T-helper 22 cell (primary cell): Measurements from ENCODE around the gene MACROD2.

Experiments used
- DNase-seq: peaks from one replicate; pipeline ENCODE4 v3.0.0-alpha.2; 2020; ENCODE audit warnings: low read depth

Gene MACROD2

DNA sequence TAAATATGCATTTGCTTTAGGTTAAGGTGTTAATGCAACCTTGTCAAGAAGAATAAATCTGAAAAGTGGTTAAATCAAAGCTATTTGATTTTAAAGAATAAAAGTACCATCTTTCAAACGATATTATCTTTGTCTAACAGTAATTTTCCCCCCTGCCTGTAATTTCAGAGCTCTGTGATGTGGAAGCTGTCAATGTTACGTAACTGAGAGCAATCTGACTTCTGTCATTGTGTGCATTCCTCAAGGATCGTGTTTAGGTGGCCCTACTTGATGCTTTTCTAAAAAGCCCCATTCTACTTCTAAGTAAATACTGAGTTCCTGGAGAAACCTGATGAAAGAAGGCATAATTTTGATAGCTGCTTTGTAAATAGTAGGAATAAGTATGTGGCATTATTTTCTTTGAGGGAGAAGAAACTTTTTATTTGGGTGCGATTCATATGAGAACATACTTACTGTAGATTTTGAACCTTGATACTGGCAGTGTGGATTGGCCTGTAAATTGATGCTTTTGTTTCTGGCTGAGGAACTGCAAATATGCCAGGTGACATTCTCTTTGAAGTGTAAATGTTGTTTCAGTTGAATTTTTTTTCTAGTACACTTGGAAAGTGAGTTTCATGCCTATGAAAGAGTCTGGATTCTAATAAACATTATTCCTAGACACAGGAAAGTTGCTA lies 871.7 kb downstream of the MACROD2 start:
- DNase-seq, result no peak

DNA sequence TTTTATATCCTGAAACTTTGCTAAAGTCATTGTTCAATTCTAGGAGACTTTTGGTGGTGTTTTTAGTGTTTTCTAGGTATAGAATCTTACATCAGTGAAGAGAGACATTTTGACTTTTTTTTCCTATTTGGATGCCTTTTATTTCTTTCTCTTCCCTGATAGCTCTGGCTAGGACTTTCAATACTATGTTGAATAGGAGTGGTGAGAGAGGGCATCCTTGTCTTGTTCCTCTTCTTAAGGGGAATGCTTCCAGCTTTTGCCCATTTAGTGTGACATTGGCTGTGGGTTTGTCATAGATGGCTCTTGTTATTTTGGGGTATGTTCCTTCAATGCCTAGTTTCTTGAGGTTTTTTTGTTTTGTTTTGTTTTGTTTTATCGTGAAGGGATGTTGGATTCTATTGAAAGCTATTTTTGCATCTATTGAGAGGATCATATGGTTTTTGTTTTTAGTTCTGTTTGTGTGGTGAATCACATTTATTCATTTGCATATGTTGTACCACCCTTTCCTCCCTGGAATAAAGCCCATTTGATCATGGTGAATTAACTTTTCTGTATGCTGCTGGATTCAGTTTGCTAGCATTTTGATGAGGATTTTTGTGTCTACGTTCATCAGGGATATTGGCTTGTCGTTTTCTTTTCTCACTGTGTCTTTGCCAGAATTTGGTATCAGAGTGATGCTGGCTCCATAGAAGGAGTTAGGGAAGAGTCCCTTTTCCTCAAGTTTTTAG lies 882.1 kb downstream of the MACROD2 start:
- DNase-seq, result no peak

DNA sequence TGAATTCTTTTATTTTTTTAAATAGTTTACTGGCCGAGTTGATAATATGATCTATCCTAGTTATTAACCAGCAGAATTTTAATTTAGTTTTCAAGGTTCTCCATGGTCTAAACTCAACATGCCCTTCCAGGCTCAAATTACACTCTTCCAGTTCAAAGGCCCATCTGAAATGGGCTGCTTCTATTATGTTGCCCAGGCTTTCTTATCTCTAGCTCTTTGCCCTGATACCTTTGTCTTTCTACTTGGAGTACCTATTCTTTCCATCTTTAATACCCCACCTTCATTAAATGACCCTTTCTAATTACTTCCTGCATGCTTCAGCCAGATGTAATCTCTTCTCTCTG lies 883.3 kb downstream of the MACROD2 start:
- DNase-seq, result no peak

GRCh38 chr20:14879020-14879697 lies 883.8 kb downstream of the MACROD2 start:
- no peak for DNase-seq

- no peak for DNase-seq
Observed at GRCh38 chr20:14879839-14880238, 884.5 kb downstream of the MACROD2 start.

DNA sequence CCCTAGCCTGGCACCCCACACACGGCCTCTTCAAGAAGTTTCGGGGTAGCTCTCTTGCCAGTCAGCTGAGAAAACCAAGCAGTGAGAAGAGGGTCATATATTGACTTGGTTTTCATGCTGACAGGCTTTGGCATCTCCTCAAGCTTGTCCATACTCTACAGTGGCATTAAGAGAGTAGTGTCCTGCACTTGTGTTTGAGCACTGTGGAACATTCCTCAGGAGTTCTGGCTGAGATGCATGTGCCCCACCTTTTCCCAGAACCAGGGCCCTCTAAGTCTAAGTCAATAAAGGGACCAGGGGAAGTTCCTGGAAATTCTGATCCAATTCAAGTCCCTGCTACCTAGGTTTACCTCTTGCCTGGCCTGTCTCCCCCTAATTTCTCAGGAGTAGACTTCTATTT lies 886.2 kb downstream of the MACROD2 start:
- DNase-seq, result no peak

GRCh38 chr20:14882157-14882556 lies 886.8 kb downstream of the MACROD2 start:
- DNase-seq, result no peak

DNA sequence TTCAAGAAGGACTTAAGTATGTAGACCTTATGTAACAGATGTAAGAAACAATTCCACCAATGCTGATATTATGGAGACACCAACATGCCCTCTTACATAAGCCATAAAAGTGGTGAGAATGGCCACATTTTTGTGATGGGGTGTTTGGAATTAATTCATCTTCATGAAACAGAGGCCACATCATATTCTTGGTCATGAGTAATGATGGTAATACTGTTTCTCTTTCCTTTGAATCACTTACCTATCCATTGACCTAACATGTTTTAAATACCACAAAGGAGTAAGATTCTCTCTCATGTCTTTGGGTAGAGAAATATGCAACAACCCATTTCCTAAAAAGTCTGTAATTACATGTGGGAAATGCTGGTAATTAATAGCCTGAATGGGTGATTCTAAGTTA lies 887.5 kb downstream of the MACROD2 start:
- no peak for DNase-seq

DNA sequence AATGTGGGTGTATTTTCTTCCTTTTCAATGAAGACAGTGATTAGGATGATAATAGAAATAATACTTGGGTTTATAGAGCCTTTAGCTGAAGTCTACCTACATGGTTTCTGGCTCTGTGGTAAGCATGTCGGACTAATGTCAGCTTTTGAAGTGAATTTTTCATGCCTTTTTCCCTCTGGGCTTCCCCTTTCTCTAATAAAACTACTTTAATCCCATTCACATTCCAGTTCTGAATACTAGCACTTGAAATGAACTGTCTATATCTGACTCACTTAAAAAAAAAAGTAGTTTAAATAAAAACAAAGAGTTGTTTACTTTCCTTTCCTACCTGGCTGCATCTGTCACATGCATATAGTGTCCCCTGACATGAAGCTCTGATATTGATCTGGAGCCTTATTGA lies 888.0 kb downstream of the MACROD2 start:
- DNase-seq, result no peak

DNA sequence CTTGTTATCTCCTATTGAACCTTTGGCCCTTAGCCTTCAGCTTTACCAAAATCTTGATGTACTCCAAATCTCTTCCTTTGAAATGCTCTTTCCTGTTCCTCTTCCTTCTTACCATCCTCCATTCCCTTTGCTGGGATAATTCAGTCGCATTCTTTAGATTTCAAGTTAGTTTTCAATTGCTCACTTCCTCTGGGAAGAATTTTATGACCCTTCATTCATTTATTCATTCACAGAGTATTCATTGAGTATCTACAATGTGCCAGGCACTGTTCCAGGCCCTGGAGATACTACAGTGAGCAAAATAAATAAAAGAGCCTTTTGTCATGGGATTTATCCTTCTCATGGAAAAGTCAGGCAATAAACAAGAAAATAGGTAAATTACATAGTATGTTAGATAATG lies 890.3 kb downstream of the MACROD2 start:
- no peak for DNase-seq

DNA sequence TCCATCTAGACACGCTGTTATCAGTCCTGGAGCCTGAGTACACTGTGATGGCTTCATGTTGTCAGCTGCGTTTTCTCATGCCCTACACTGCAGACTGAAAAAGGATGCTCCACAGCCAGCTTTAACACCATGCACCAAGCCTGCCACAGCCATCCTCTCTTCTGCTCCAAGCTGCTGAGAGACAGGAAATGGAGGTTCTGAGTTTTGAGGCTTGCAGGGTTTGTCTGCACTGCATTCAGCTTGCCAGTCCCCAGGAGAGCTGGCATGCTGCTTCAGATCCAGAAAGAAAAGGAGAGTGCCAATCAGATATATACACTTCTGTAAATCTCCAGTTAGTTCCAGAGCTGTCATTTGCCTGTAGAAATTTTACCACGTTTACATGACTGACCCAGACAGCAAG lies 892.8 kb downstream of the MACROD2 start:
- DNase-seq, result no peak

- DNase-seq, result no peak
Observed at GRCh38 chr20:14889496-14890255, 894.4 kb downstream of the MACROD2 start.

DNA sequence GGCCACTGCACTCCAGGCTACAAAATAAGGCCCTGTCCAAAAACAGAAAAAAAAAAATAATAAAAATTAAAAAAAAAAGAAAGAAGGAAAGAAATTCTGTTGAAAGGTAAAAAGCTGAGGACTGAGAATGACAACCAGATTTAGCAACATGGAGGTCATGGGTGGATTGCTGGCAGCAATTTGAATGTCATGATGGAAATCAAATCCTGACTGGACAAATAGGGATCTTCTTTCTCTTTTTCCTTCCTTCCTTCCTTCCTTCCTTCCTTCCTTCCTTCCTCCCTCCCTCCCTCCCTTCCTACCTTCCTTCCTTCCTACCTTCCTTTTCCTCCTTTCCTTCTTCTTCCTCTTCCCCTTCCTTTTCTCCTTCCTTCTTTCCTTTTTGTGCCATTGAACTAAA lies 895.4 kb downstream of the MACROD2 start:
- DNase-seq, result no peak

- no peak for DNase-seq
Observed at GRCh38 chr20:14892782-14893181, 897.5 kb downstream of the MACROD2 start.

GRCh38 chr20:14896569-14896968 lies 901.3 kb downstream of the MACROD2 start:
- no peak for DNase-seq

DNA sequence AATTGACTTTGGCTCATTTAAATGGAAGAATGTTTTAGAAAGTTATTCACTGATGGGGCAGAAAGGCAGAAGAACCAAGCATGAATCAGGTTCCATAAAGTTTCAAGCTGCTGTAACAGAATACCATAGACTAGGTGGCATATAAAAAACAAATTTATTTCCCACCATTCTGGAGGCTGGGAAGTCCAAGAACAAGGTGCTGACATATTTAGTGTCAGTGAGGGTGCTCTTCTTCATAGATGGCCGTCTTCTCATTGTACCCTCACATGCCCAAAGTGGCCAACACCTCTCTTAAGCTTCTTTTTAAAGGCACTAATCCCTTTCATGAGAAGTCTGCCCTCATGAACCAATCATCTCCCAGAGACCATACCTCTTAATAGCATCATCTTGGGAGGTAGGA lies 902.3 kb downstream of the MACROD2 start:
- DNase-seq, result no peak

GRCh38 chr20:14902432-14903089 lies 907.2 kb downstream of the MACROD2 start:
- no peak for DNase-seq

GRCh38 chr20:14906908-14907434 lies 911.7 kb downstream of the MACROD2 start:
- no peak for DNase-seq

DNA sequence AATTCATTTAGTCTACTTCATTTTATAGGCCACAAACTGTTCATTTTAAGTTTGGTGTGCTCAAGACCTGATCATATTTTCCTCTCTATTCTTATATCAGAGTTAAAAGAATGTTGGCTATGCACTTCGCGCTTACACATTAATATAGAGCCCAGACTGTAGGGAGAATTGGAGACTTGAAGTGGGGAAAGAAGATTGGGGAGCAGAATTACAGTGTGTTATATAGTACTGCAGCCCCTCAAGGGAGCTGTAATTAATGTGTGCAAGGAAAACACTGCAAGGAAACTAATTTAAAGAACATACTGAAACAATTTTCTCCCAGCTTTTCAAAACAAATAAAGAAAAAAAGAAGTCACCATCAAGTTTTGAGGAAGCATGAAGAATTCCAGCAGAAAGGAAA lies 914.8 kb downstream of the MACROD2 start:
- DNase-seq, result no peak

- DNase-seq, result no peak
Observed at GRCh38 chr20:14913896-14914620, 918.7 kb downstream of the MACROD2 start.

DNA sequence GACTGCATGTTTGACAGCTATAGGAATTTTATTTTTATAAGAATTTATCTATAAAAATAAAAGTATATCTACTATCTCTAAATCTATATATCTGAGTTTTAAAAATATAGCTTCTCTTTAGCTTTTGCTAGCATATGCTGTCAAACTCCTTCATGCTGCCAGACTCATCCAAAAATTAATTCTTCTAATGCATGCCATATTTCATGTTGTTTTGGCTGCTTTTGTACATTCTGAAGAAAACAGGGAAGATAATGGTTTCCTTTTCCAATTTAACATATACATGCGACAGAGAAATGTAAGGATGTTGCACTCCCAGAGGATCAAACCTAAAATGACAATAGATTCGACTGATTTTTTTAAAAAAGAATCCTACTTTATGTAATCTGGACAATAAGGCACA lies 919.3 kb downstream of the MACROD2 start:
- DNase-seq, result no peak
